Left renal pelvis (tissue), 4 donors: ENCODE measurements around the gene TBC1D1. TPM values are rescaled to one million over a fixed set of nuclear protein-coding genes. Genes with fewer than 3 reads are reported as not detected.

ENCODE experiments used
- DNase-seq, 4 donors: peaks; one replicate each; pipeline ENCODE4 v3.0.0-alpha.2; 2013; ENCODE audit warnings: low read depth in 4 of 4, low spot score in 3 of 4
- polyA plus RNA-seq, 4 donors: library from polyadenylated mRNA; unstranded; fragments of 120-200 nt; gene quantifications; one replicate each; pipeline ENCODE4 v1.2.1, GENCODE V29; 2013; ENCODE audit not compliant: insufficient read length in 4 of 4

The TBC1D1 gene
- polyA plus RNA-seq, 4 donors, result 48.5 to 194 (median 183) TPM

- no peak for DNase-seq
These were observed 224.7 kb downstream of the TBC1D1 start for GRCh38 chr4:38115601-38116000.

DNA sequence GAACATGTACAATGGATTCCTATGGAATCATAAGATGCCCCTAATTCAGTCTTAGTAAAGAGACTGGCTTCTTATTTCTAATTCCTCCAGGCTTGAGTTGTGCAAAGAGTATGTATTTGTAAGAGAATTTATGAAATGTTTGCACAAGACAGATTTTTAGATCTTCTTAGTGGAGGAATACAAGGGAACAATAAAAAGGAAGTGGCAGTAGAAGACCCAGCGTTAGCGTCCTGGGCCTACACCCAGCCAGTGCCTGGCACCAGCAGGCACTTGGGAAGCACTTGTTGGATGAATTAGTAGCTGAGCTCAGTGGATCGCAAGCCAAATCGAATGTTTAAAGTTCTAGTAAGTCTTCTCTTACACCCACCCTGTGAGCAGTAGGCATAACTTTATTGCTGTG is 226.7 kb downstream of the TBC1D1 start:
- no peak for DNase-seq

GRCh38 chr4:38119668-38120385 is 228.9 kb downstream of the TBC1D1 start:
- peak in 1 of 4 donors; percentile 61 for DNase-seq

DNA sequence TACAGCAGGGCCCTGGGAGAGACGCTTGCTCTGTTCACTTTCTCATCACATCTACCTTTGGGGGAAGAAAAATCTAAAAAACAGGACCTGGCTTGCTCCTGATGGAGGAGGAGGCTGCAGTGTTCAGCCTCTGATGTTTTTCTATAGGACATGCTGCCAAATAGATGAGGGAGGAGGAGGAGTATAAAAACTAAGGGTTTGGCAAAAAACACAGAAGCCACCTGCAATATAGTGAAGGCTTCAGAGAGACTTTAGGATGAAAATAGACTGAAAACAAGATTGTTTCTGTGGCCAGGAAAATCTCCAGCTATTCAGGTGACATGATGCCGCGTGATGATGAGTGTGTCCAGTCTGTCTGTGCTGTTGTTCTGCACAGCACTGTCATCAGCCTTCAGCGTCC is 229.9 kb downstream of the TBC1D1 start:
- no peak for DNase-seq

- DNase-seq, result no peak
These were observed 231.2 kb downstream of the TBC1D1 start for GRCh38 chr4:38122060-38122459.

DNA sequence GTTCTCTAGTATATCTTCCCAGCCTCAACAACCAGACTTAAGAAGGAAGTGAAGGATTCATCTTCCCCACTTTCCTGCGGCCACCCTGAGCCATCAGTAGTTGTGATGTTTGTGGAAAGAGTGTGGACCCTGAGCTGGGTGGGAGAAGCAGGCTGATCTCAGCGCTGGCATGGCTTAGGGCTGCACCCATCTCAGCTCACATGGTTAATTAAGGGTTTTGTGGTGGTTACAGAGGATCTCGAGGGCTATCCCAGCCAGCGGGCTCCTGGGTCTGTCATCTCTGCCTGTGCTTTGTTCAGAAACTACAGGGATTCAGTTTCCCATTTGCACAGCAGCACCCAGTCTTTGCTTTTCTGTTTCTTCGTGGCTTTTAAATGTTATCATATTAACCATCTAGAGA is 232.7 kb downstream of the TBC1D1 start:
- no peak for DNase-seq

DNA sequence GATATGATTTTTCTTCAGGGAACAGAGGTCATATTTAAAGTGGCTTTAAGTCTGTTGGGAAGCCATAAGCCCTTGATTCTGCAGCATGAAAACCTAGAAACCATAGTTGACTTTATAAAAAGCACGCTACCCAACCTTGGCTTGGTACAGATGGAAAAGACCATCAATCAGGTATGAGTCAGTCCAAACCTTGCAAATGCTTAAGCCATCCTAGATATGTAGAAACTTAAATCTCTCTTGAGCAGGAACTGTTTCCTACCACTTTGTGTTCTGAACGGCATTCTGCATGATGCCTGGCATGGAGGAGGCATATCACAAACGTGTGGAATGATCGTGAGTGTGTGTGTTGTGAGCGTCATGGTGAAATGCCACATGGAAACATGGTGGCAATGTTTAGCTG is 234.1 kb downstream of the TBC1D1 start:
- DNase-seq, result no peak

DNA sequence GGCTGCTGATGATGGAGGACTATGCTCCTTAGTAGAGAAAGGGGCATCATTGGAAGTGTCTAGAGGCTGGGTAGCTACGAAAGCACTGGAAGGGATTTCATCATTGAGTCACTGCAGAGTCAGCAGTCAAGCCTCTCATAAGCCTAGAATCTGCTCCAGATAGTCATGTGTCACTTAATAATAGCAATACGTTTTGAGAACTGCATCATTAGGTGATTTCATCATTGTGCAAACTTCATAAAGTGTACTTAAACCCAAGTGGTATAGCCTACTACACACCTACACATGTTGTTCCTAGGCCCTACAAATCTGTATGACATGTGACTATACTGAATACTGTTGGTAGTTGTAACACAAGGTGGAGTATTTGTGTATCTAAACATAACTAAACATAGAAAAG is 234.9 kb downstream of the TBC1D1 start:
- no peak for DNase-seq

DNA sequence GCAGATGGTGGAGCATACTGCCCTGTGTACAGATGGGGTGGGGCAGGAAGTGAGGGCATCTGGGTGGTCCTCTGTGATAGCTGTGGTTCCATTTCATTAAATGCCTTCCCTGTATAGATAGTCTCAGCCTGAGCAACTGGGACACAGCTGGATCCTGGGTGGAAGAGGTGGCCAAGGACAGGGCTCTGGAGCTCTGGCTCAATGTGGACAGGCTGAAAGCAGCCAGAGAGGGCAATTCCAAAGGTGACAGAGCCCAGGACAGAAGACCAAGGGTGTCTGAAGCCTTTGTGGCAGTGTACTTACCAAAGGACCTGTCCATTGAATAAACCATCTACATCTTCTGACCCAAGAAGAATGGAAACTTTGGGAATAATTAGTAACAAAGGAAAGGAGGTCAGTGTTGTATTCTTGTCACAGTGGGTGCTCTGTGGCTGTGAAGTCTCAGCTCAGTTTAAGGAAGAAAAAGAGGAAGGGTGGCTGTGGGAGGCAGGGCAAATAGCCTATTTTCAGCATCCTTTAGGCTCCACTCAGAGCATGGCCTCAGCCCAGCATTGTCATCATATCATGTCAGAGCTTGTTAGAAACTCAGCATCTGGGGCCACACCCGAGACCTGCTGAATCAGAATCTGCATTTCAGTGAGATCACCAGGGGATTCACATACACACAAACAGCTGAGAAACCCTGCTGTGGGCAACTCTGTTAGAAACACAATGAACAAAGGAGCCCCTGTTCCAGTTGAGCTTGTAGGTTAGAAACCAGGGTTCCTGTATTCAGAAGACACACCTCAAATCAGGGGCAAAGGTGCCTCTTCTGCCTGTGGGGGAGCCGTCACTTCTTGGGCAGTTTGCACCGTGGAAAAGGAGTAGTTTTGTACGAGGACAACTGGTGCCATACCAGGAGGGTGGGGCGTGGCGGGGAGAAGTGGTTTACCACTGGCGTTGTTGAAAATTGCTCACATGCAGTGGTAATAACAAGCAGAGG is 237.9 kb downstream of the TBC1D1 start:
- no peak for DNase-seq

DNA sequence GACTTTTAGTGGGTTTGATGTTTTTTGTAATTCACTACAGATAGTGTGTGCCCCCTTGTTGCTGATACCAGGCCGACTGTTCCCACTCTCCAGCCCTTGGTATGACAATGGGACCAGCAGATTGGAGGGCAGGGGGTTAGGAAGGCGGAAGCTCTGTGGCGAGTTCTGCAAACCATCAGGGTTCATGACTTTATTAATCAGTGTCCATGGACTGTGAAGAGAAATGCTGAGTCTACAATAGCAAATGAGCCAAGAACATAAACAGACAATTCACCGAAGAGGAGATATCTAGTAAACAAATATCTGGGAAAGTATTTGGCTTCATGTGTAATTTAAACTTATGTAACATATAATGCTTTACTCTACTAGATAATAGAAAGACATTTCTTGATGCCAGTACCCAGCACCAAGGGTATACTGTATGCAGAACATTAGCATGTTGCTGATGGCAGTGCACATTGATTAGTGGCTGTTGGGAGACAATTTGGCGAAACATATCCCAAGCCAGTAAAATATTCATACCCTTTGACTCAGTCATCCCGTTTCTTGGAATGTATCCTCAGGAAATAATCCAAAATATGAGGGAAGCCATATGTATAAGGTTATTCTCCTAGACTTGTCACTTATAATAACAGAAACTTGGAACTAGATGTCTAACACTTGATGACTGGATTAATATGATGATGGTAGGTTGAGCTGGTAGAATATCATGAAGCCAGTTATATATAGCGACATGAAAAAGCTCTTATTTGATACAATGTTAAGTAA is 238.8 kb downstream of the TBC1D1 start:
- no peak for DNase-seq

DNA sequence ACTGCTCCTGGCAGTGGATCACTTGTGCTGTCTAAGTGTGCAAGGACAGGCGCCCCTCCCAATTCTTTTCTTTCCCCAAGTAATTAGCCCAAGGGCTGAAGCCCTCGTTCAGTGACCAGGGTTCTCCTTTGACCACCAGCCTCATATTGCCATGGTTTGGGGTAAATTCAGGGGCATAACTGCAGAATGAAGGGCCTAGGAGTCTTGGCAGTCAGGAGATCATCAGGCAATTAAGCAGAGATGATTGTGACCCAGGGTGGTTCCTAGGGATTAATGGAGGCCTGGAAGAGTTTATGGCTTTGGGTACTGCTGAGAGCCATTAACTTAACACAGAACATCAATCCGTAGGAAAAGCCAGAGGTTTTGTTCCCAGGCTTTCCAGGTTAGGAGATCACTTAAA is 240.0 kb downstream of the TBC1D1 start:
- DNase-seq, result no peak

DNA sequence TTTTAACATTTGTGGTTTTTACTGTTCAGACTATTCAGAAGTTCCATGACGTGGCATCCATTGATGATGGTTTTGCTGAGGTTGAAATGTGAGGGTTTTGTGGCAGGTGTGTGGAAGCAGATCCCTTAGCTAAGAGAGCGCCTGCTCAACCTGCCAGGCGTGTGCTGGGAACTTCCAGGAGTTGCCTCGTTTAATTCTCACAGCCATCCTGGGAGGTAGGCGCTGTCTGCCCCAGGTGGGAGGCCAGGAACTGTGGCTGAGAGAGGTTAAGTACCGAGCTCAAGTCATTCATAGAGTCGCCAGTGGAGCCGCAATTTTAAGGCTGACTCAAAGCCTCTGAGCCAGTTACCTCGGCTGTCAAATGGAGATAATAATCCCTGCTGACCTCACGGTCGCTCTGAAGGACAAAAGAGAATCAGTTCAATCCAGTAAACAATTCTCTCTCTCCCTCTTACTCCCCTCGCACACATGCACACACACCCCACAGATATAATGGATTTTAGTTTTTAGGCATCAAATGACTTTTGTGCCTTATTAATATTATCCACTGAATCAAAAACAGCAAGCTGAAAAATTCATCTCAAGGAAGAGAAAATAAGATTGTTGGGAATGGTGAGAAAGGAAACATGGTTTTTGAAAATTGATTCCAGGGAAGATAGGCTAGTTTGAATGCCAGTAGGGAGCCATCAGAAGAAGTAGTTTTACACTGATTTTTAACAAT is 240.6 kb downstream of the TBC1D1 start:
- DNase-seq, result no peak

- peak in 3 of 4 donors; percentile 50 to 73 (median 57) for DNase-seq
These were observed 241.3 kb downstream of the TBC1D1 start for GRCh38 chr4:38132107-38132673.

- DNase-seq, result no peak
These were observed 242.2 kb downstream of the TBC1D1 start for GRCh38 chr4:38132843-38133662.

- DNase-seq, result no peak
These were observed 243.0 kb downstream of the TBC1D1 start for GRCh38 chr4:38133711-38134480.

DNA sequence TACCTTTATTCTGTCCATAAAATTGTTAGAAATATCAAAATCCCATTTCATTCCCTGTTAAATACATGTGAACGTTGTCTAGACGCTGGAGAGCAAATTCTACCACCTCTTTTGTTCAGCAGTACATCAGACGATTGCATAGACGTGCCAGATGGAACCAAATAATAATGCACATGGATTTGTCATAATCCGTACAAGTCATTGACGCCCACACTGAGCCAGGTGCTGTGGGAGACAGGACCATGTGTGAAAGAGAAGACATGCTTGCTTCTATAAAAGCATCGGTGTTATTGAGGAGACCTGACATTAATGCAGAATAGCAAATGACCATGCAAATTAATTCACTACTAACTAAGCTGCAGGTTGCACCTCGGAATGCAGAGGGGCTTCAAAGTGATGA is 244.3 kb downstream of the TBC1D1 start:
- no peak for DNase-seq

DNA sequence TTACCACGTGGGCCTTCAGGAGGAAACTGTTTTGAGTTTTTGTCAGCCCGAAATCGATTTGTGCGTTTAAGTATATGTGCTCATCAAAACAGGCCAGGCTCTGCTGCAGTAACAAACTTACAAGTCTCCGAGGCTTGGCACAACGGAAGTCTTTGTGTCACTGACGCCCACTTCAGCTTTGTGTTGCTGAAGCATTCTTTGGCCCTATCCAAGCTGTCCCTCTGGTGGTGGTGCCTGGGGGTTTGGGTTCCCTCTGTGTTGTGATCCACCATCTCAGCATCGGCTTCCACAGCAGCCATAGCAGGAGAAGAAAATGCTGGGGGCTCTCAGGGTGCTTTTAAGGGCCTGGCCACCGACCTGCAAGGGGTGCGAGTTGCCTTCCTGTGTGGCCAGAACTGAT is 245.7 kb downstream of the TBC1D1 start:
- no peak for DNase-seq

GRCh38 chr4:38137080-38137479 is 246.2 kb downstream of the TBC1D1 start:
- no peak for DNase-seq
